ENCODE data around the gene TIPRL.
"Not testable (repeated sequence)": the region's sequence is repeated elsewhere in the genome, so short reads cannot be mapped to it uniquely, and the experiment has no call there.

The TIPRL gene

DNA sequence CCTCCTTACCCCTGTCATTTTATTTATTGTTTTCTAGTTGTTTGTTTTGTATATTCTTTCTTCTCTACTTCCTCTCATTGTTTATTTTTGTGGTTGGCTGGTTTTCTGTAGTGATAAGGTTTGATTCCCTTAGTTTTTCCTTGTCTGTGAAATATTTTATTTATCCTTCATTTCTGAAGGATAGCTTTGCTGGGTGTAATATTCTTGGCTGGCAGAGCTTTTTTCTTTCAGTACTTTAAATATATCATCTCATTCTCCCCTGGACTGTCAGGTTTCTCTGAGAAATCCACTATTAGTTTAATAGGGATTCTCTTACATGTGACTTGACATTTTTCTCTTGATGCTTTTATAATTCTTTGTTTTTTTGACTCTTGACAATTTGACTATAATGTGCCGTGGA is 18.8 kb upstream of the TIPRL start:
- no peak for DNase-seq

DNA sequence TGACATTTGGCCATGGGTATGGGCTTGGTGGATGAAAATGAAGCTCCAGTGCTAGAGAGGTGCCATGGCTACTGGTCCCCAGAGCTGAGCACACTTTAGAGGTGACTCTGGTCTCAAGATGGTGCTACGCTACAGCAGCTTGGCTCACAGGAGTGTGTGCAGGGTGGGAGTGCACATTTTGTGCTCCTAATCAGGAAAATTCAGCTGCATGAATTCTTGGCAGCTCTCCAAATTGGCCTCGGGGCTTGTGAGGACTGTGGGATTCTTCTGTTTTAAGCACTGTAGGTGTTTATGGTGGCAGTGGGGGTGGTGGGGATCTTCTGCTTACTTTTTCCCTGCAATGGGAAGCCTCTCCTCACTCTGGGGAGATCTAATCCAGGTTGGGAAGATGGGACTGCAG is 17.3 kb upstream of the TIPRL start:
- peak in 1 of 2 experiments; percentile 16 for DNase-seq

DNA sequence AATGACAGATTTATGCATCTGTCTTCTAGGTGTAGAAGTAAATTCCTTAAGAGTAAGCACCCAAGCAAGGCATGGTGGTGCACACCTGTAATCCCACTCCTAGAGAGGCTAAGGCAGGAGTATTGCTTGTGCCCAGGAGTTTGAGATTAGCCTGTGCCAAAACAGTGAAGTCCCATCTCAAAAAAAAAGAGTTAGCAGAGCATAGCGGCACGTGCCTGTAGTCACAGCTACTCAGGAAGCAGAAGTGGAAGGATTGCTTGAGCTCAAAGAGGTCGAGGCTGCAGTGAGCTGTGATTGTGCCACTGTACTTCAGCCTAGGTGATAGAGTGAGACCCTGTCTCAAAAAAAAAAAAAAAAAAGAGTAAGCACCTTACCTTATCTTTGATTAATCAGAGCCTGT is 15.1 kb upstream of the TIPRL start:
- DNase-seq: no peak

DNA sequence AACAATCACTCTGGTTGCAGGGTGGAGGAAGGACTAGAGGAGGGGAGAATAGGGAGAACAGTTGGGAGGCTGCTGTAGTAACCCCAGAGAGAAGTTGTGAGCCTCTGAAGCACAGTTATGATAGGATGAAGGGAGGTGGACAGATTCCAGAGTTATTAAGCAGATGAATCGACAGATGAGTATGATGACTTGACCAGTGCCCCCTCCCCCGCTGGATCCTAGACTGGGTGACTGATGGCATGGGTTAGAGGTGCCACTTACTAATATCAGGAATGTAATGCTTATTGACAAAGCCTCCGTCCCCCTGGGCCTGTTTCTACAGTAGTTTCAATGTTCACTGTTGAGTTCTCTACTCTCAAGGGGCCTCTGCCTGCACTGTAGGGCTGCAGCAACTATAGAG is 14.0 kb upstream of the TIPRL start:
- no peak for DNase-seq

DNA sequence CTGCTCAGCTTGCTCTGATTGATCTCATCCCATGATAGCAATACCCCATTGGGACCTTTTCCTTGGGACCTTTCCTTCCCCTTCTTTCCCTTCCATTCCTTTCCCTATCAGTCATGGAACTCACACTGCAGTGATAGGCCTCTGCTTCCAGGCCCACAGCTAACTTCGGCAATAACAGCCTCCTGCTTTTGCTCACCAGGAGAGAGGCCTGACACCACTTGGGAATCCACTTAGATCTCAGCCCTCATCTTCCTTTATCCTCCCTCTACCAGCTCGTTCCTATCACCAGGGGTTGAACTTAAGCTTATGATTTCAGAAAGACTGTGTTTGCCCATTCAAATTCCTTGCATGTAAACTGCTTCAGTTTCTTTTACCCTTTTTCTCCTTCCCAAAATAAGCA is 11.0 kb upstream of the TIPRL start:
- no peak for DNase-seq

DNA sequence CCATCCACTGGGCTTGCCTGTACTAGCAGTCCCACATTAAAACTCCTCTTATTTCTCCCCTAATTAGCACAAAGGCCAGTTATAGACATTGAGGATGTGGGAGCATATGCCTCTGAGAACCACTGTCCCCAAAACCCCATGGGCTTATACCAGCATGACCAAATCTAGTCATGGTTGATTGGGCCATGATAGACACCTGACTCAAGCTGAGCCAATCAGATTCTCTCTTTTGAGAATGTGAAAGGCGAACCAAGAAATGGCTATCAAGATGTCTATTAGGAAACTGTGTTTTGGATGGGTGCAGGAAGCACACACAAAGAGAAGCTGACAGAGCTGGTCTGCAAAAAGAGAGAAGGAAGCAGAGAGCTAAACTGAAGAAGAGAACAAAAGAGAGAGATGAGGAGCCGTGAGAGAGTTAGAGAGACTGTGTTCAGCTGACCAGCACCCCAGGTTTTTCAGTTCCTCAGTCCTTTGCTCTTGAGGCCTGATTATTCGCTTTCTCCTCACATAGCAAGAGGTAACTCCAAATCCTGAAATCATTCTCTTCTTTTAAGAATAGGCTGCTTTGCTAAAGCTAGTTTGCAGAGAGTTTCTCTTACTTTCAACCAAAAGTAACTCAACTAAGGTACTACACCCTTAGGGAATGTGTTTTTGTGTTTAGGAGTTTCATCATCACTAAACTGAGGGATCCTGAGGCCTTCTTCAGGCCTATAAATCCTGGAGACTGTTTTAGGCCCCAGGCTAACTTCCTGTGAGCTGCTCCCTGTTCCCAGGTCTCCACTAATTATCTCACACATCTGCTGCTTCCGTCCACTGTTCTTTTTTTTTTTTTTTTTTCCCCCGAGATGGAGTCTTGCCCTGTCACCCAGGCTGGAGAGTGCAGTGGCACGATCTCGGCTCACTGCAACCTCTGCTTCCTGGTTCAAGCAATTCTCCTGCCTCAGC is 7.9 kb upstream of the TIPRL start:
- no peak for DNase-seq

DNA sequence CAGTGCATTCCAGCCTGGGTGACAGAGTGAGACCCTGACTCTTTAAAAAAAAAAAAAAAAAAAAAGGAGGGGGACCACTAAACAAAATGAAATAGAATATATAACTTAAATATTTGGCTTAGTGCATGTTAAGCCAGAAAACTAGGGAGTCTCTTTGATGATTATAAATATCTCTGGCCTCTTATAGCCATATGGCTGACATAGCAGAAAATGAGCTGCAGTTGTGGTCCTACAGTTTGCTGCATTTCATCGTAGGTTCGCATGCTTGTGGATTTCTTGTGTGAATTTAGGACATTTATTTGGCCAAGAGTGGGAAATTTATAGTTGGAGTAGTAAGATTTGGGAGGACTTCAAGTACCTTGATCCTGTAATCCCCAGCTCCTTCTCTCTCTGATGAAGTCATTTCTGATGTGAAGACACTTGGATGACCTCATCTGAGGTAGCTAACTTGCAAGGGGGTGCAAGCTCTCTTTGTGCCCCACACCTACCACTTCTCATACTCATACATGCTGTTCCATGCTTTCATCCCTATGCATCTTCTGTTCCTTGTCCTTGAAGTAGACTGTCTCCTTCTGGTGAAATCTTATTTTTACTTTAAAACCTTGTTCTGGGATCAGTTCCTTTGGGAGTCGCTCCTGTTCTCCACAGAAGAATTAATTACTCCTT is 6.4 kb upstream of the TIPRL start:
- no peak for DNase-seq

DNA sequence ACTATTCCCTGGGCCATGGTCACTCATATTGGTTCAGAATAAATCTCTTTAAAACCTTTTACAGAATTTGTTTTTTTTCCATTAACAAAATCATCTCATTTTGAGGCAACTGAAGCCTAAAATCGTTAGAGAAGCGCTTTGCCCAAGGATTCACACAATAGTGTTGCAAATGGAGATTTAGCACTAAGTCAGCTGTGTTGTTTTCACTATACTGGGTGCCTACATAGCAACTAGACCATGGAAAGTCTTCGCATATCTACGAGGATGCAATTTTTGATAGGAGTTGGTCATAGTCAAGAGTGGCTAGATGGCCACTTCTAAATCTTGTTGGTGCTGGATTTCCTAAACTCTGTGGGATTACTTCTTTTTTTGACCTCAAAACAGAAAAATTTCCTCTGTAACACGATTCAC is 530 bp upstream of the TIPRL start:
- DNase-seq: no peak

DNA sequence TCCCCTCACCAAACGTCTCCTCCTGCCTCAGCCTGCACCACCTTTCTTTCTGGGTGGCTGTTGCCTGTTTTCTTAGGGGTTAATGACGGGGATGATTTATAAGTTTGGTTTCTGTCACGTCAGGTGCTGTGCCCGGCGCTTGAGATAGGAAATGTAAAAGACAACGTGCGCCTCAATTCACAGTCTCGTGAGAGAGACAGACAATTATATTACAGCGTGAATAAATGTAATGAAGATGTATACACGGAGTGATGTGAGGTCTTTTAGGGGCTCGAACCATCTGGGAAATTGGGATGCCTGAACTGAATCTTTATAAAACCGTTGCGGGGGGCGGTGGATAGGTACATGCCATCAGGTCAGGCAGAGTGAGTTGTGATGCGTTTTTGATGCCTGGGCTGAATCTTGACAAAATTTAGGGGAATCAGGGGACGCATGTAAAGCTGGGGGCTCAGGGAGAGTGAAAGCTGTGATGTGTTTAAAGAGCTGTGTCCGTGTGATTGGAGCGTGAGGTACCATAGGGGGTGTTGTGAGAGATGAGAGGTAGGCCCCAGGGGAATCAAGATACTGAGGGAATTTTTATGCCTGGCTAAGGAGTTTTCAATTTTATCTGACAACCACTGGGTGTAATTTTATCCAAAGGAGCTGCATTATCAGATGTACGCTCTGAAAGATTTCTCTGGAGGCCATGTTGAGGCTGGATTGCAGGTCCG is 831 bp downstream of the TIPRL start:
- peak; percentile 53 to 69 for DNase-seq

DNA sequence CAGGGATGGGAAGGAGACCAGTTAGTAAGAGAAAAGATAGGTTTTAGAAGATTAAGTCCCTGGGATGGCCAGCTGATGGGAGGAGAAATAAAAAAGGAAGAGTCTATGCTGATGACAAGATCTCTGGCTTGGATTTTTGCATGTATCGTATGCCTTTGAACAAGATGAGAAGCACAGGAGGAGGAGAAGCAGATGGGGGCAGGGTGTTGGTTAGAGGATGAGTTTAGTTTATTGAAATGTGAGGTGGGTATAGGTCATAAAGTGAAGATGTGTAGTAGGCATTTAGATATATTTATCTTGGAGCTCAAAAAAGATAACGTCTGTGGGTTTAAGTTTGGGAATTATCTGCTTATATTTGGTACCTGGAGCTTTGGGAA is 1.4 kb downstream of the TIPRL start:
- no peak for DNase-seq

DNA sequence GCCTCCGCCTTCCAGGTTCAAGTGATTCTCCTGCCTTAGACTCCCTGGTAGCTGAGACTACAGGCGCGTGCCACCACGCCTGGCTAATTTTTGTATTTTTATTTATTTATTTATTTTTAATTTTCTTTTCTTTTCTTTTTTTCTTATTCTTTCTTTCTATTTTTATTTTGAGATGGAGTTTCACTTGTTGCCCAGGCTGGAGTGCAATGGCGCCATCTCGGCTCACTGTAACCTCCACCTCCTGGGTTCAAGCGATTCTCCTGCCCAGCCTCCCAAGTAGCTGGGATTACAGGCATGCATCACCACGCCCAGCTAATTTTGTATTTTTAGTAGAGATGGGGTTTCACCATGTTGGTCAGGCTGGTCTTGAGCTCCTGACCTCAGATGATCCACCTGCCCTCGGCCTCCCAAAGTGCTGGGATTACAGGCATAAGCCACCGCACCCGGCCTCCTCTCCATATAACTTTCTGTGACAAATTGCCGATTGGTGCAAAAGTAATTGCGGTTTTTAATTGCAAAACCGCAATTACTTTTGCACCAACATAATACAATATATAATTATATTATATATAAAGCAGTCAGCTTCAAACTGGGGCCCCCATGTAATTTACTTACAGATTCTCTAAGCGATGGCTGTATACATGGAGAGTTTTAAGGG is 2.4 kb downstream of the TIPRL start:
- not testable (repeated sequence) for DNase-seq

DNA sequence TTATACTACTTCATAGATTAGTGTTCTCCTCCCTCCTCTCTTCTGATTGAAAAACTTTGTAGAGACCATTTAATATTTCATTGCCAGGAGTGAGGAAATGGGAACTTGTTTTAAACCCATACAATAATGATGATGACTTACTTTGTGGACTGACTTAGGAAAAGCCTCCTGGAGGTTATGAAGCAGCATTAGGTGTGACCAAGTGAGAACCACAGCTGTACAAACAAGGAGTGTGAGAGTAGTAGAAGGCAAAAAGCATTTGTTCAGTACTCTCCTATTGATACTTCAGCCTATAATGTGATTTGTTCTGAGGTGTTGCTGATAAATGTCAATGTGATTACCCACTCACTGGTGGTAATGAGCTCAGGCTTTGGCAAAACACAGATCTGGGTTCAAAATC is 8.4 kb downstream of the TIPRL start:
- DNase-seq: no peak

DNA sequence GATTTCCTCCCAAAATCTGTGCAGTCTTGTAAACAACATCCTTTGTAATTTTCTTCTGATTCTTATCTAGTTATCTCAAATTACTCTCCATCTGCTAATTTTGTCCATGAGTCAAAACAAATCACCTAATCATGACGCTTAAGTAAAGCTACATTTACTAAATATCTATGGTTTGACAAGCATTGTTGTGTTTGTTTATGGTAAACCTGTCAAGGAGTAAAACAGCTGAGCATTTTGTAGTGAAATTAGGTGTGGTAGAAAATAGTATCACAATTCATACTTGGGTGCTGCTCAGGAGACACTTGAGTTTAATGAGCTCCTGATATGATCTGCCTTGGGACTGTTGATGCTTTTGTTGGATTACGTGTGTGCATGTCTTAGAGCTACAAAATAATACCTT is 11.6 kb downstream of the TIPRL start:
- no peak for DNase-seq

DNA sequence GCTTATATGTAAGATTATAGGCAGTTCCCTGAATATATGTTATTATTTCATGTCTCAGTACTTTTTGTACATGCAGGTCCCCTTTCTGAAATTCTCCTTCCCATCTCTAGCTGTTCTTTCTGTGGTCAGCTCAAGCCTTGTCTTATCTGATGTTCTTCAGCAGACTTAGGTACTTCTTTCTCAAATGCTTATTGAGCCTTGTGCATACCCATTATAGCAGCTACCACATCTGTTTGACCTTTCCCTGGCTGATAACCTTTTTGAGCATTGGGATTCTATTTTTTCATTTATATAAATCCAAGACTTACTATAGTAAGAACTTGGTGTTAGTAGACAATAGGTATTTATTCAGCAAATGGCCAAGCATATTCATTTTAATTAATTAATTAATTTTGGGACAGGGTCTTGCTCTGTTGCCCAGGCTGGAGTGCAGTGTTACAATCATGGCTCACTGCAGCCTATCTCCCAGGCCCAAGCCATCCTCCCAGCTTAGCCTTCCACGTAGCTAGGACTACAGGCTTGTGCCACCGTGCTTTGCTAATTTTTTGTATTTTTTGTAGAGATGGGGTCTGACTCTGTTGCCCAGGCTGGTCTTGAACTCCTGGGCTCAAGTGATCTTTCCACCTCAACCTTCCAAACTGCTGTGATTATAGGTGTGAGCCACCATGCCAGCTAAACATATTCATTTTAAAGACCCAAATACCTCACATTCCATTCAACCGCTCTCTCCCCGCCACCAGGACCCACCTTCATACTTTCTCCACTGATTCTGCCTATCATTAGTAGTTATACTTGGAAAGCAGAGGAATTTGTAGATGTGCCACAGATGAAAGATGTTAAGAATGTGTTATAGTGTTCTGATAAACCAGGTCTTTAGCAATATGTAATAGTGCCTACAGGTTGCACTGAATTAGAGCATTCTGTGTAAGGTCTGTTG is 16.7 kb downstream of the TIPRL start:
- no peak for DNase-seq

DNA sequence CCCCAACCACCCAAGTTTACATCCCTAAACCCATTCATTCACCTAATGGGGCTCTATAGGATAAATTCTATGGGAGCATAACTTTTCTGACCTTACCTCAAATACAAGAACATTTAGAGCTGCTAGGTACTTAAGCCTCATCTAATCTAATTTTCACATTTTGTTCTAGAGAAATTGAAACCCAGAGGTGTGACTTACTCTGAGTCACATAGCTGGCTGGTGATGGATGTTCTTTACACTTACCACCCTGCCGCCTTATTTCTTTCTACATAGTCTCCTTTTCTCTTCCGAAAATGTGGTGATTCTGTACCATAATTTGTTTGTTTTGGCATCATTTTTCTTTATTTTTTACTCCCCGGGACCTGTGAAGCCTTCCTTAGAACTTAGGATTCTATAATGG is 20.3 kb downstream of the TIPRL start:
- no peak for DNase-seq

DNA sequence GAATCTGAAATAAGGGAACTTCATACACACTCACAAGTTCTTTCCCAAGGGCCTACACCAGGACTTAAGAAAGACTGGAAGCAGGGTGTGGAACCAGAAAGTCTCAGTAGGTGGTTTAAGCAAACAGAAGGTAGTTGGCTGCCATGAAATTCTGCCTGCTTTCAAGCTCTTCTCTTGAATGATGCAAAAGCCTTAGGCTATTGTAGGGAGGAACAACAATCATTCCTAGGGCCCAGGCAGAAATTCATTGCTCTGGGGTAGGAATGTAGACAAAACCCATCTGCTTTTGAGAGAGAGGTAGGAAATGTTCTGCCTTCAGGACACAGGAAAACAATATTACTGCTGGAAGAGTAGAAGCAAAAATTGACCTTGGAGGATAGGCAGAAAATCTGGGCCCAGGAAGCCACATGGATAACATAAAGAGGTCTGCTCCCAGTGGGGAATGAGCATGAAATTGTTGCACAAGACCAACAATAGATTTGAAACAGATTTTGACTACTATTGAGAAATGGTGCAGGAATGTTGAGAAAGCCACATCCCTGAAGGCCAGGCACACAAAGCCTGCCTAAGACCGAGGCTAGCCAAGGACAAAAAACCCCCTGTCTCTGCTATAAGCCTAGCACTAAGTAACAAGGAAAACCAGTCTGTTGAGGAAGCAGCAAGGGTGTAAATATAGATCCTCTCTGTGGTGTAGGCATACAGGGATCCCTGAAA is 24.3 kb downstream of the TIPRL start:
- DNase-seq: no peak

DNA sequence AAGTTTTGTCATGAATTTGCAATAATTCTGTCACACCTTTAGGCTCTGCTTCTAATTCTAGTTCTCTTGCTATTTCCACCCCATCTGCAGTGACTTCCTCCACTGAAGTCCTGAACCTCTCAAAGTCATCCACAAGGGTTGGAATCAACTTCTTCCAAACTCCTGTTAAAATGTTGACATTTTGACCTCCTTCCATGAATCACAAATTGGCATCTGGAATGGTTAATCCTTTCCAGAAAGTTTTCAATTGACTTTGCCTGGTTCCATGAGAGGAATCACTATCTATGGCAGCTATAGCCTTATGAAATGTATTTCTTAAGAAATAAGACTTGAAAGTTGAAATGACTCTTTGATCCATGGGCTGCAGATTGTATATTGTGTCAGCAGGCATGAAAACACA is 27.3 kb downstream of the TIPRL start:
- DNase-seq: no peak

DNA sequence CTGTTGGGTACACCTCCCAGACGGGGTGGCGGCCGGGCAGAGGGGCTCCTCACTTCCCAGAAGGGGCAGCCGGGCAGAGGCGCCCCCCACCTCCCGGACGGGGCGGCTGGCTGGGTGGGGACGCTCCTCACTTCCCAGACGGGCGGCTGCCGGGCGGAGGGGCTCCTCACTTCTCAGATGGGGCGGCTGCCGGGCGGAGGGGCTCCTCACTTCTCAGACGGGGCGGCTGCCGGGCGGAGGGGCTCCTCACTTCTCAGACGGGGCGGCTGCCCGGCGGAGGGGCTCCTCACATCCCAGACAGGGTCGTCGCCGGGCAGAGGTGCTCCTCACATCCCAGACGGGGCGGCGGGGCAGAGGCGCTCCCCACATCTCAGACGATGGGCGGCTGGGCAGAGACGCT is 28.9 kb downstream of the TIPRL start:
- DNase-seq: not testable (repeated sequence)

DNA sequence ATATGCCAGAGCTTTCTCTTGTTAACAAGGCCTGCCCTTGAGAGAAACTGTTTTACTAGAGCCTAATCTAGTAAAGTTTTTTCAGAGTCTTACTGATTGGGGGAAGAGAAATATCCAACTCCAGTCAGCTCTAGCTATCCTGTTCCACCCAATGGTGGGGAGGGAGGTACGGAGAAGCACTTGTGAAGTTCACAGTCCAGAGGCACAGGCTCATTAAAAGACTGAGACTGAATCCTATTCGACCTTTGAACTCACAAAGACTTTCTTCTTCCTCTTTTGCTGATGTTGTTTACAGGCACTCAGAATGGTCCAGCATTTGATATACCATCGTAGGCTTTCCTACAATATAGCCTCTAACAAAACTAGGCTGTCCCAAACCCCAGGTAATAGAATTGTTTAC is 31.6 kb downstream of the TIPRL start:
- DNase-seq: no peak

DNA sequence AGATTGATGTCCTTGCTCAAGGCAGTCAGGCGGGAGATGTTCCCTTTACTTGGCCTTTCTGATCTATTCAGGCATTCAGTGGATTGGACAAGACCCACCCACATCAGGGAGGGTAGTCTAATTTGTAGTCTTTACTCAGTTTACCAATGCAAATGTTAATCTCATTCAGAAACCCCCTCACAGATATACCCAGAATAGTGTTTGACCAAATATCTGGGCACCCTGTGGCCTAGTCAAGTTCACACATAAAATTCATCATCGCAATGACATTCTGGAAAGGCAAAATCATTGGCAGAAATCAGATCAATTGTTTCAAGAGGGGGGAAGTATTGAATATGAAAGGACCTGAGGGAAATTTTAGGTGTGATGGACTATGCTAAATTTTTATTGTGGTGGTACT is 34.6 kb downstream of the TIPRL start:
- no peak for DNase-seq

DNA sequence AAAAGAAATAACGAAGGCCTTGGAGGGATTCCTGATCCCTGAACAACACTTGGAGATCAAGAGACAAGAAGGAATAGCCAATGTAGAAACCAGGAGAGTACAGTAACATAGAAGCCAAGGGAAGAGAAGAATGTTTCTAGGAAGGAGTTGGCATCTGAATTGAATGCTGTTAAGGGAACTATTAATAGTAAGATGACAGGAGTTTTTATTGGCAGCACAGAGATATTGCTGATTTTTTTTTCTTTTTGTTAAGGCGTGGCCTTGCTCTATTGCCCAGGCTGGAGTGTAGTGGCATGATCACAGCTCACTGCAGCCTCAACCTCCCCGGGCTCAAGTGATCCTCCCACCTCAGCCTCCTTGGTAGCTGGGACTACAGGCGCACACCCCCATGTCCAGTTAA is 37.4 kb downstream of the TIPRL start:
- DNase-seq: no peak
